Measurements from ENCODE around the gene ECHDC3. TPM values are rescaled to one million over a fixed set of nuclear protein-coding genes. Genes with fewer than 3 reads are reported as not detected.
"Not testable (repeated sequence)": the region's sequence is repeated elsewhere in the genome, so short reads cannot be mapped to it uniquely, and the experiment has no call there.

ECHDC3 gene
- total and polyA plus RNA-seq, 2 of the 4 experiments (the other 2 are of a cell fraction), result 4.3 to 5.0 TPM

GRCh38 chr10:11736767-11737166 lies 5.4 kb upstream of the ECHDC3 start:
- H3K56ac ChIP-seq (ENCODE audit: extremely low read depth, insufficient read depth, low read length); H3K23ac ChIP-seq (ENCODE audit: low read depth, low read length); in situ Hi-C loops (cut with MboI; ENCODE audit: low sequenced_read_pairs); ATAC-seq (ENCODE audit: low read depth); H3K27ac ChIP-seq (ENCODE audit: insufficient read depth, low read length); H3K27me3 ChIP-seq (ENCODE audit: control insufficient read depth, insufficient read depth, low read length); H4K5ac ChIP-seq (ENCODE audit: low read depth, low read length); H4K20me1 ChIP-seq (ENCODE audit: insufficient read depth, low read length); H2AK9ac ChIP-seq (replicated peaks; ENCODE audit: low read depth, low read length, poor library complexity); intact Hi-C loops (cut with micrococcal nuclease); H2AFZ ChIP-seq (replicated peaks; ENCODE audit: low read length, poor library complexity); H2BK120ac ChIP-seq (ENCODE audit: low read depth, low read length); H4K91ac ChIP-seq (ENCODE audit: insufficient read depth, low read depth, low read length); dilution Hi-C loops (cut with HindIII; ENCODE audit: low sequenced_read_pairs, unreplicated experiment); H4K8ac ChIP-seq (ENCODE audit: low read depth in 2 of 2, low read length in 2 of 2); H3K79me1 ChIP-seq (ENCODE audit: low read depth in 1 of 2, low read length in 2 of 2); H2AK5ac ChIP-seq (ENCODE audit: low read depth, low read length); DNase-seq; CTCF ChIA-PET; H3K36me3 ChIP-seq (ENCODE audit: control insufficient read depth, insufficient read depth, low read length); H3K9ac ChIP-seq (ENCODE audit: low read depth, low read length); H2BK15ac ChIP-seq (ENCODE audit: low read depth, low read length); H3K18ac ChIP-seq (ENCODE audit: low read depth, low read length); H3K4ac ChIP-seq (ENCODE audit: low read depth, low read length); H2BK20ac ChIP-seq (ENCODE audit: low read depth, low read length); H3K4me2 ChIP-seq (ENCODE audit: low read depth, low read length); BruUV-seq (replicated peaks); H3K4me3 ChIP-seq (ENCODE audit: insufficient read depth, low read depth, low read length); H3K4me1 ChIP-seq (ENCODE audit: control insufficient read depth, insufficient read depth, low read length); H2BK5ac ChIP-seq (ENCODE audit: low read depth, low read length, poor library complexity, severe bottlenecking); H3K9me3 ChIP-seq (ENCODE audit: control insufficient read depth, insufficient read depth, low read length); H3K14ac ChIP-seq (replicated peaks; ENCODE audit: low read depth, low read length); H3K9me1 ChIP-seq (ENCODE audit: insufficient read depth, low read length); POLR2A ChIA-PET (ENCODE audit: unreplicated experiment): not testable (repeated sequence)
- WGBS, 2 experiments (ENCODE audit: extremely low coverage in 2 of 2, insufficient read length in 1 of 2), result no CpG with 5 or more reads among the region's 15 CpGs

DNA sequence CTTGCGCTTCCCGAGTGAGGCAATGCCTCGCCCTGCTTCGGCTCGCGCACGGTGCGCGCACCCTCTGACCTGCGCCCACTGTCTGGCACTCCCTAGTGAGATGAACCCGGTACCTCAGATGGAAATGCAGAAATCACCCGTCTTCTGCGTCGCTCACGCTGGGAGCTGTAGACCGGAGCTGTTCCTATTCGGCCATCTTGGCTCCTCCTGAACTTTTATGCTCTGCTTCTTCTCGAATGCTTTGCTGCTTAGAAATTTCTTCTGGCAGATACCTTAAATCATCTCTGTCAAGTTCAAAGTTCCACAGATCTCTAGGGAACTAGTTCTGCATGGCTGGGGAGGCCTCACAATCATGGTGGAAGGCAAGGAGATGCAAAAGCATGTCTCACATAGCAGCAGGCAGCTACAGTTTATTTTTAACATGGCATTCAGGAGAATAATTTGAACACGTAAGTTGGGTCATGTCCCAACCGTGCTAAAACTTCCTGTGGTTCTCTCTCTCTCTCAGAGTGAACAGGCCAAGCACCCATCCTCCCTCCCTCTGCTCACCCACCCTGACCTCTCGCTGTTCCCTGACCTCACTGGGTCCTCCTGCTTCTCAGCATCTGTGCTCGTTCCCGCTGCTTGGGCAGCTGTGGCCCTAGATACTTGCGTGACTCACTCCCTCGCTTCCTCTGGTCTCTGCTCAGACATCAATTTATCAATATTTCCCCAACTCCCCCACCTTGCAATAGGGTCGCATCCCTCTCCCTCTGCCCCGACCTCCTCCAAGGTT lies 4.7 kb upstream of the ECHDC3 start:
- H3K4ac ChIP-seq (ENCODE audit: low read depth, low read length); H3K23ac ChIP-seq (ENCODE audit: low read depth, low read length); intact Hi-C loops (cut with micrococcal nuclease); H3K4me1 ChIP-seq (ENCODE audit: control insufficient read depth, insufficient read depth, low read length); H2AFZ ChIP-seq (replicated peaks; ENCODE audit: low read length, poor library complexity); H4K91ac ChIP-seq (ENCODE audit: insufficient read depth, low read depth, low read length); H2BK120ac ChIP-seq (ENCODE audit: low read depth, low read length); dilution Hi-C loops (cut with HindIII; ENCODE audit: low sequenced_read_pairs, unreplicated experiment); H2BK5ac ChIP-seq (ENCODE audit: low read depth, low read length, poor library complexity, severe bottlenecking); H3K9me1 ChIP-seq (ENCODE audit: insufficient read depth, low read length); H4K5ac ChIP-seq (ENCODE audit: low read depth, low read length); H3K56ac ChIP-seq (ENCODE audit: extremely low read depth, insufficient read depth, low read length); H3K27ac ChIP-seq (ENCODE audit: insufficient read depth, low read length); H2AK5ac ChIP-seq (ENCODE audit: low read depth, low read length); H3K79me1 ChIP-seq (ENCODE audit: low read depth in 1 of 2, low read length in 2 of 2); H2AK9ac ChIP-seq (replicated peaks; ENCODE audit: low read depth, low read length, poor library complexity); H3K14ac ChIP-seq (replicated peaks; ENCODE audit: low read depth, low read length); DNase-seq; H3K4me3 ChIP-seq (ENCODE audit: insufficient read depth, low read depth, low read length); H3K4me2 ChIP-seq (ENCODE audit: low read depth, low read length); BruUV-seq (replicated peaks); H3K27me3 ChIP-seq (ENCODE audit: control insufficient read depth, insufficient read depth, low read length); ATAC-seq (ENCODE audit: low read depth); H3K9me3 ChIP-seq (ENCODE audit: control insufficient read depth, insufficient read depth, low read length); in situ Hi-C loops (cut with MboI; ENCODE audit: low sequenced_read_pairs); H3K18ac ChIP-seq (ENCODE audit: low read depth, low read length); H4K8ac ChIP-seq (ENCODE audit: low read depth in 2 of 2, low read length in 2 of 2); CTCF ChIA-PET; POLR2A ChIA-PET (ENCODE audit: unreplicated experiment); H3K9ac ChIP-seq (ENCODE audit: low read depth, low read length); H4K20me1 ChIP-seq (ENCODE audit: insufficient read depth, low read length); H2BK15ac ChIP-seq (ENCODE audit: low read depth, low read length); H3K36me3 ChIP-seq (ENCODE audit: control insufficient read depth, insufficient read depth, low read length); H2BK20ac ChIP-seq (ENCODE audit: low read depth, low read length): not testable (repeated sequence)
- 63% methylated on average over 8 of the region's 27 CpGs; no CpG with 5 or more reads in 1 of the 2 experiments for WGBS, 2 experiments (ENCODE audit: extremely low coverage in 2 of 2, insufficient read length in 1 of 2)

Measured in IMR-90 (cell line).